Transverse colon (tissue), 4 donors: ENCODE results near the gene BCAP29. TPM values are rescaled to one million over a fixed set of nuclear protein-coding genes. Genes with fewer than 3 reads are reported as not detected.

Experiments used
- DNase-seq: peaks from one replicate; pipeline ENCODE4 v3.0.0-alpha.2; 2019
- H3K27ac ChIP-seq, 4 donors: fragments of 200-600 bp; sonication (generic); 2 replicates each; pipeline ENCODE4 v1.5.1; 2016 to 2018; ENCODE audit warnings: inconsistent platforms in 4 of 4
- H3K27me3 ChIP-seq: fragments of 200-600 bp; sonication (generic); 2 replicates; pipeline ENCODE4 v1.5.1; 2017; ENCODE audit warnings: inconsistent platforms
- H3K36me3 ChIP-seq, 4 donors: fragments of 200-600 bp; sonication (generic); 2 replicates each; pipeline ENCODE4 v1.5.1; 2017 to 2019; ENCODE audit warnings: inconsistent platforms in 4 of 4
- H3K4me1 ChIP-seq, 4 donors: fragments of 200-600 bp; sonication (generic); 2 replicates each; pipeline ENCODE4 v1.5.1; 2017 to 2020; ENCODE audit warnings: inconsistent platforms in 4 of 4
- H3K4me3 ChIP-seq, 4 donors: fragments of 200-600 bp; sonication (generic); 1 replicate in 1 of 4; 2 replicates in 3 of 4; pipeline versions ENCODE4 v1.5.1 to v1.6.1; 2017 to 2019; ENCODE audit warnings: inconsistent platforms in 4 of 4
- H3K9me3 ChIP-seq, 2 donors: fragments of 200-600 bp; sonication (generic); 2 replicates each; pipeline ENCODE4 v1.5.1; 2017 to 2019; ENCODE audit warnings: inconsistent platforms in 2 of 2
- EP300 ChIP-seq: sonication (generic); formaldehyde crosslinking; IDR thresholded peaks from one replicate; pipeline ENCODE4 v1.6.1; 2017; ENCODE audit warnings: antibody characterized with exemption, low read depth
- POLR2A ChIP-seq: fragments of 450-650 bp; IDR thresholded peaks from one replicate; pipeline ENCODE4 v1.6.1; 2016; ENCODE audit warnings: antibody characterized with exemption, mild to moderate bottlenecking, moderate library complexity
- POLR2AphosphoS5 ChIP-seq, 3 donors: sonication (generic); formaldehyde crosslinking; IDR thresholded peaks; one replicate each; pipeline ENCODE4 v1.6.1; 2016; ENCODE audit warnings: antibody characterized with exemption in 3 of 3
- WGBS, 2 donors: methylation state at CpG; one replicate each; pipeline ENCODE4 v1.1.5; 2018; ENCODE audit warnings: low coverage in 1 of 2; 5-methylcytosine and 5-hydroxymethylcytosine counted together
- in situ Hi-C, 4 donors: fragments of 200-750 bp; cut with MboI; loops; one replicate each; pipeline versions ENCODE4 v1.15.0 to v1.15.1; 2017; ENCODE audit warnings: low sequenced_read_pairs in 3 of 4, low pct_ligation_motif_present in 1 of 4, low pct_unique_long_range_greater_than_20kb in 1 of 4
- intact Hi-C: fragments of 100-400 bp; cut with DNase I; formaldehyde crosslinking; loops from one replicate; pipeline ENCODE4 v1.15.1; 2023; ENCODE audit warnings: low total_unique reads
- total RNA-seq, 4 donors: library from RNA; depleted of rRNA; stranded (reverse); fragments of >200 nt; gene quantifications; one replicate each; pipeline ENCODE4 v1.1.0, GENCODE V29; 2016
- TF ChIP-seq, protein P1 (sequence below), 5 experiments: fragments of 200-600 bp in 3 of 5; fragments of 450-650 bp in 2 of 5; sonication (generic) in 3 of 5; IDR thresholded peaks; 1 replicate in 2 of 5; 2 replicates in 3 of 5; pipeline ENCODE4 v1.5.1; 2016 to 2017; ENCODE audit warnings: antibody characterized with exemption in 5 of 5, inconsistent platforms in 3 of 5, mild to moderate bottlenecking in 2 of 5, moderate library complexity in 1 of 5

The BCAP29 gene
- total RNA-seq, 4 donors from 2014 or later = 8.6 to 96.5 (median 73.1) TPM

DNA sequence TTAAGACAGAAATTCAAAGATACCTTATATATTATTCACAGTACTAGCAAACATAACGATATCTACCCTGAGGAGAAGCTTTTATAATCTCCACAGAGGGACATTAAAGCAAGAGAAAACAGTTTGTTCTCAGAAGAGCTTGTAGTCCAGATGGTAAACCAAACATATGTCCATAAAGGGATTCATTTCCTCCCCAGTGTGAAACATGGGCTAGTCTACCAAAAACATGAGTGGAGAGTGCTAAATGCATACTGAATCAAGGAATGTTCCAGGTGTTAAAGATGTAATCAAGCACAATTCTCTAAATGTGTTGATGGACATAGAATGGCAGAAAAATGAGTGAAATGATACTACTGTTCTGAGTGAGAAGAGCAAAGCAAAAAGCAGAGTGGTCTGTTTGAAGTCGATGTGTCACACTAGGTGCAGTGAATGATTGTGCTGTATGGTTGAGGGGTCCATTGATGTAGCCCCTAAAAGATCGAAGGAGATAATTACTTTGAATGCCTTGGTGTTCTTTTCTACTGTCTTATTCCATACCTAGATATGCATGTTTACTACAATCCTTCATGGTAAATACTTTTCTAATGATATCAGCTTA lies 25.3 kb downstream of the BCAP29 start:
- Histone ChIP-seq H3K27me3 (no peaks in the 10 kb centered on the region), H3K36me3 (peaks cover 0 to 16% (median 6%) of the 10 kb centered on the region in 4 donors), H3K4me1 (no peaks in the 10 kb centered on the region), H3K4me3 (no peak overlapping the region), H3K9me3 (no peaks in the 10 kb centered on the region), H3K27ac (no peak overlapping the region)
- intact Hi-C loops = no loop called here
- no peak for TF ChIP-seq EP300
- no peak for TF ChIP-seq POLR2A
- TF ChIP-seq, protein P1, sequence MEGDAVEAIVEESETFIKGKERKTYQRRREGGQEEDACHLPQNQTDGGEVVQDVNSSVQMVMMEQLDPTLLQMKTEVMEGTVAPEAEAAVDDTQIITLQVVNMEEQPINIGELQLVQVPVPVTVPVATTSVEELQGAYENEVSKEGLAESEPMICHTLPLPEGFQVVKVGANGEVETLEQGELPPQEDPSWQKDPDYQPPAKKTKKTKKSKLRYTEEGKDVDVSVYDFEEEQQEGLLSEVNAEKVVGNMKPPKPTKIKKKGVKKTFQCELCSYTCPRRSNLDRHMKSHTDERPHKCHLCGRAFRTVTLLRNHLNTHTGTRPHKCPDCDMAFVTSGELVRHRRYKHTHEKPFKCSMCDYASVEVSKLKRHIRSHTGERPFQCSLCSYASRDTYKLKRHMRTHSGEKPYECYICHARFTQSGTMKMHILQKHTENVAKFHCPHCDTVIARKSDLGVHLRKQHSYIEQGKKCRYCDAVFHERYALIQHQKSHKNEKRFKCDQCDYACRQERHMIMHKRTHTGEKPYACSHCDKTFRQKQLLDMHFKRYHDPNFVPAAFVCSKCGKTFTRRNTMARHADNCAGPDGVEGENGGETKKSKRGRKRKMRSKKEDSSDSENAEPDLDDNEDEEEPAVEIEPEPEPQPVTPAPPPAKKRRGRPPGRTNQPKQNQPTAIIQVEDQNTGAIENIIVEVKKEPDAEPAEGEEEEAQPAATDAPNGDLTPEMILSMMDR (IDR thresholded peaks at IDR 0.05) = no peak
- TF ChIP-seq POLR2AphosphoS5 (IDR thresholded peaks at IDR 0.05) = no peak
- in situ Hi-C loops = no loop called here
- WGBS, 2 donors = 84 to 86% methylated on average over 1 to 3 of the region's 3 CpGs
- DNase-seq = no peak

DNA sequence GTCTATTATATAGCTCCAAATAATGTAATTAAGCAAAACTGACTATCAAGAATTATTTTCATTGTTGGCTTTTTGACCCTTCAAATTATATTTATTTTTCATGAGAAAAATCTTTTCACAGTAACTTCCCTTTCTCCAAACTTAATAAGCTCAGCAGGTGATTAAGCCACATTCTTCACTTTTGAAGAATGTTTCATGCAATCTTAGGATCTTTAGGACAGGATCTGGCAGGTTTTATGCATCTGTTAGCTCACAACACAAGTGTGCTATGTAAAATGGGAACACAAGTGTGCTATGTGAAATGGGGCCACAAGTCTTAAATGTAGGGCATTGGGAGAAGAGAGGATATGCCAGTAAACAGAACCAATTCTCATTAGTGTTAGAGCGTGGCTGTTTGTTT lies 26.3 kb downstream of the BCAP29 start:
- H3K27ac ChIP-seq = no peak overlapping the region
- in situ Hi-C loops = no loop called here

DNA sequence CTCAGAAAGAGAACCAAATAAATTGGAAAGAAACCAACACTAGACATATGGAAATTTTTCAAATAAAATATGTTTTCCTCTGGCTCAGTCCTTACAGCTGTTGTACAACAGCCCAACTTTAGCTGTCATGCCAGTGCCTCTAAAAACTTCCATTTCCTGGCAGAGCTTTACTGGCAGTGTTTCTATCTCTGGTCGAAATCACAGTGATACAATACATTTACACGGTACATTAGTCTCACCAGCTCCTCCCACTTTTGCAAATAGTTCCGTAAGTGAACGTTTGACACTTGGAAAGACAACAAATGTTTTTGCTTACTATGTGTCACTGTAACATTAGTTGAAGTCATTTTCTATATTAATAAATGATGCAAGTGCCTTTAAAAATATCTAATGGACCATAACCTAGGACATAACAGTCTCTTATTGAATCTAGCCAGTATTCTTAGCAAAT lies 29.8 kb downstream of the BCAP29 start:
- Histone ChIP-seq H3K4me1 (peaks cover 0 to 7% (median 5%) of the 10 kb centered on the region in 4 donors), H3K27me3 (no peaks in the 10 kb centered on the region), H3K36me3 (peaks cover 0 to under 1% (median 0%) of the 10 kb centered on the region in 4 donors), H3K4me3 (no peak overlapping the region), H3K9me3 (no peaks in the 10 kb centered on the region), H3K27ac (no peak overlapping the region)
- in situ Hi-C loops = no loop called here
- TF ChIP-seq POLR2A (no peak), EP300 (no peak), POLR2AphosphoS5 (IDR thresholded peaks at IDR 0.05) (no peak)
- TF ChIP-seq, protein P1 (IDR thresholded peaks at IDR 0.05) = no peak
- no peak for DNase-seq
- WGBS, 2 donors = 61 to 82% methylated on average over 4 of the region's 4 CpGs
- intact Hi-C loops = no loop called here

More for the DNA sequence above, 26.3 kb downstream of the BCAP29 start:
- H3K4me1 ChIP-seq = no peaks in the 10 kb centered on the region
- TF ChIP-seq POLR2AphosphoS5 (IDR thresholded peaks at IDR 0.05) = no peak
- TF ChIP-seq EP300 = no peak
- TF ChIP-seq, protein P1 (IDR thresholded peaks at IDR 0.05) = no peak
- TF ChIP-seq POLR2A = no peak
- DNase-seq = no peak
- no peaks in the 10 kb centered on the region for H3K27me3 ChIP-seq
- H3K4me3 ChIP-seq = no peak overlapping the region
- H3K36me3 ChIP-seq = peaks cover 0 to 9% (median 3%) of the 10 kb centered on the region in 4 donors
- H3K9me3 ChIP-seq = no peaks in the 10 kb centered on the region
- WGBS, 2 donors = 93 to 100% methylated on average over 1 of the region's 1 CpG
- intact Hi-C loops = no loop called here

DNA sequence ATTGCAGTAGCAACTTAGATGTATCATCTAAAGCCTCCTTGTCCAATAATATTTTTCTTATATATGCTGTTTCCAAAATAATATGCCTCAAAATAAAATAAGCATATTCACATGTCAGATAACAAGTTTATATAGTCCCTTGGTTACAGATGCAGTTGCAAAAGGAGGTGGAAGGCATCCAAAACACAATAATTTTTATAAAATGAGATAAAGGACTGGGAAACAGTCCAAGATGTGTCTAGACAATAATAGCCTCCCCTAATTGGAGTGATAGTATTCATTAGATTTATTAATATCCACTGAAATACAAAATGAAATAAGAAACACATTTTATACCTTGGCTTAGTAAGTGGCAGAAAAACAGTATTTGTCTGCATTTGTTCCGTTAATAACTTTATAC lies 30.3 kb downstream of the BCAP29 start:
- peaks cover 0 to 5% (median under 1%) of the 10 kb centered on the region in 4 donors for H3K36me3 ChIP-seq
- 84 to 96% methylated on average over 1 of the region's 1 CpG for WGBS, 2 donors
- in situ Hi-C loops = no loop called here
- DNase-seq = no peak
- no peak overlapping the region for H3K4me3 ChIP-seq
- no peaks in the 10 kb centered on the region for H3K9me3 ChIP-seq
- TF ChIP-seq POLR2AphosphoS5 (IDR thresholded peaks at IDR 0.05) (no peak), EP300 (no peak), POLR2A (no peak)
- TF ChIP-seq, protein P1 (IDR thresholded peaks at IDR 0.05) = no peak
- no peak overlapping the region for H3K27ac ChIP-seq
- no peaks in the 10 kb centered on the region for H3K27me3 ChIP-seq
- intact Hi-C loops = no loop called here
- peaks cover 0 to 7% (median 5%) of the 10 kb centered on the region in 4 donors for H3K4me1 ChIP-seq
